ENCODE measurements around the gene THBS1.
A peak's percentile ranks its signal among the peaks of the same experiment; 100 is the strongest.

The THBS1 gene

GRCh38 chr15:39628546-39629257 lies 47.8 kb downstream of the THBS1 start:
- Histone ChIP-seq H3K4me1 (ENCODE audit: control insufficient read depth, insufficient read depth, low read length) (peaks cover 35% of the 10 kb centered on the region), H3K36me3 (ENCODE audit: insufficient read depth, low read length) (no peaks in the 10 kb centered on the region), H3K9ac (ENCODE audit: low read depth, low read length) (no peak overlapping the region), H3K4me3 (ENCODE audit: low read length) (no peak overlapping the region), H3K27me3 (ENCODE audit: control insufficient read depth, insufficient read depth, low read length) (no peaks in the 10 kb centered on the region), H3K4me2 (ENCODE audit: low read length) (no peak overlapping the region), H3K9me3 (replicated peaks; ENCODE audit: low read length) (no peaks in the 10 kb centered on the region)

GRCh38 chr15:39629371-39629770 lies 48.5 kb downstream of the THBS1 start:
- H3K9me3 ChIP-seq (replicated peaks; ENCODE audit: low read length): no peaks in the 10 kb centered on the region
- H3K4me1 ChIP-seq (ENCODE audit: control insufficient read depth, insufficient read depth, low read length): peaks cover 33% of the 10 kb centered on the region
- H3K36me3 ChIP-seq (ENCODE audit: insufficient read depth, low read length): no peaks in the 10 kb centered on the region
- H3K4me3 ChIP-seq (ENCODE audit: low read length): no peak overlapping the region
- H3K4me2 ChIP-seq (ENCODE audit: low read length): no peak overlapping the region
- no peaks in the 10 kb centered on the region for H3K27me3 ChIP-seq (ENCODE audit: control insufficient read depth, insufficient read depth, low read length)
- no peak overlapping the region for H3K9ac ChIP-seq (ENCODE audit: low read depth, low read length)

DNA sequence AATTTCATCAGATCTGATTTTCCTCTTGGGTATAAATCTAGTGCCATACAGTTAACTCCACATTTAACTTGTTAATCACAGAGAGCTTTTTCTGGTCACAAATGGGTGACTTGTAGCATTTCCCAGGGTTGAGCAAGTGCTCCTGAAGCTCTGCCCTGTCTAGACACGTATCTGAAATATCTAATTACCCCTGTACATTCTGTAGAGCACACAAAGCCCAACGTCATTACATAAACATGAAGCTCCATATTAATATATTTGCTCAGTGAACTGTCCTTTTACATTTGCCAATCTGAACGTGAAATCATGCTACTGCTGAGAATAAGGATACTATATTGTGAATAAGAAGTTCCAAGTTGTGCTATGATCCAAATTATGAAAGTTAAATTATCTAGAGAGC lies 49.0 kb downstream of the THBS1 start:
- Histone ChIP-seq H3K4me3 (ENCODE audit: low read length) (no peak overlapping the region), H3K9ac (ENCODE audit: low read depth, low read length) (no peak overlapping the region), H3K4me1 (ENCODE audit: control insufficient read depth, insufficient read depth, low read length) (peaks cover 27% of the 10 kb centered on the region), H3K27me3 (ENCODE audit: control insufficient read depth, insufficient read depth, low read length) (no peaks in the 10 kb centered on the region), H3K36me3 (ENCODE audit: insufficient read depth, low read length) (no peaks in the 10 kb centered on the region), H3K9me3 (replicated peaks; ENCODE audit: low read length) (no peaks in the 10 kb centered on the region), H3K4me2 (ENCODE audit: low read length) (no peak overlapping the region)

DNA sequence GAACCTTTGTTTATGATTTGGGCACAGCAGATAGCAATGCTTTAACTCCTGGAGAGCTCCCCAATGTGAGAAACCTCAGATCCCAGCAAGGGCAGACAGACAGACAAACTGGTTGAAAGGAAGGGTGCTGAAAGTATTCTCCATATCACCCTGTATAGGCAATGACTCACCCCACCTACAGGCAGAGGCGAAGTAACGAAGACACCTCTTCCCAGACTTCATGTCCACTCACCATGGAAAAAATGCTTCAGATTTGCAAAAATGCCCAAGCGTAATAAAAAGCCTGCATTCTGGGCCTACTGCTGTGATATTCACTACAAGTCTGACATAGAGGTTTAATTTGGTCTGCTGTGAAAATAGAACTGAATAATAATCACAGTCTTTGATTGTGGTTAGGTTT lies 50.5 kb downstream of the THBS1 start:
- H3K9ac ChIP-seq (ENCODE audit: low read depth, low read length): no peak overlapping the region
- H3K4me2 ChIP-seq (ENCODE audit: low read length): no peak overlapping the region
- no peaks in the 10 kb centered on the region for H3K9me3 ChIP-seq (replicated peaks; ENCODE audit: low read length)
- H3K4me1 ChIP-seq (ENCODE audit: control insufficient read depth, insufficient read depth, low read length): peaks cover 13% of the 10 kb centered on the region
- H3K4me3 ChIP-seq (ENCODE audit: low read length): no peak overlapping the region
- H3K36me3 ChIP-seq (ENCODE audit: insufficient read depth, low read length): no peaks in the 10 kb centered on the region
- no peaks in the 10 kb centered on the region for H3K27me3 ChIP-seq (ENCODE audit: control insufficient read depth, insufficient read depth, low read length)

GRCh38 chr15:39638041-39638440 lies 57.2 kb downstream of the THBS1 start:
- Histone ChIP-seq H3K4me2 (ENCODE audit: low read length) (no peak overlapping the region), H3K4me1 (ENCODE audit: control insufficient read depth, insufficient read depth, low read length) (peaks cover 19% of the 10 kb centered on the region), H3K36me3 (ENCODE audit: insufficient read depth, low read length) (no peaks in the 10 kb centered on the region), H3K9ac (ENCODE audit: low read depth, low read length) (no peak overlapping the region), H3K9me3 (replicated peaks; ENCODE audit: low read length) (no peaks in the 10 kb centered on the region), H3K27me3 (ENCODE audit: control insufficient read depth, insufficient read depth, low read length) (no peaks in the 10 kb centered on the region), H3K4me3 (ENCODE audit: low read length) (no peak overlapping the region)

- Histone ChIP-seq H3K36me3 (ENCODE audit: insufficient read depth, low read length) (no peaks in the 10 kb centered on the region), H3K9me3 (replicated peaks; ENCODE audit: low read length) (no peaks in the 10 kb centered on the region), H3K27me3 (ENCODE audit: control insufficient read depth, insufficient read depth, low read length) (no peaks in the 10 kb centered on the region), H3K4me1 (ENCODE audit: control insufficient read depth, insufficient read depth, low read length) (peaks cover 29% of the 10 kb centered on the region), H3K4me3 (ENCODE audit: low read length) (no peak overlapping the region), H3K4me2 (ENCODE audit: low read length) (no peak overlapping the region), H3K9ac (ENCODE audit: low read depth, low read length) (no peak overlapping the region)
Measured at GRCh38 chr15:39639037-39639436, 58.2 kb downstream of the THBS1 start.

DNA sequence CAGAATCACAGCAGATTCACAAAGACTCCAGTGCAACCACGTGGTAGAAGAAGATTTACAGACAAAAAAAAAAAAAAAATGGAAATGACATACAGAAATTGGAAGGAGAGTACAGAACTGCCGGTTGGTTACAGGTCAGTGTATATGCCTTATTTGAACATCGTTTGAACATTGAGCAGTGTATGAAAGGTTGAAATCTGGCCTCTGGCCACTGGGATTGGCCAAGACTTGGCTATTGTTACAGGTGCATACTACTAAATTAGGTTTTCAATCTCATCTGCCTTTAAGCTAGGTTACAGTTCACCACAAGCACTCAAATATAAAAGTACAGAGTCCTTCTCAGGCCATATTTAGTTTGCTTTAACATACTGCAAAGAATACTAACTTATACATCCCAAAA lies 59.8 kb downstream of the THBS1 start:
- no peaks in the 10 kb centered on the region for H3K27me3 ChIP-seq (ENCODE audit: control insufficient read depth, insufficient read depth, low read length)
- H3K36me3 ChIP-seq (ENCODE audit: insufficient read depth, low read length): no peaks in the 10 kb centered on the region
- no peaks in the 10 kb centered on the region for H3K9me3 ChIP-seq (replicated peaks; ENCODE audit: low read length)
- H3K4me3 ChIP-seq (ENCODE audit: low read length): no peak overlapping the region
- no peak overlapping the region for H3K9ac ChIP-seq (ENCODE audit: low read depth, low read length)
- H3K4me1 ChIP-seq (ENCODE audit: control insufficient read depth, insufficient read depth, low read length): peaks cover 38% of the 10 kb centered on the region
- H3K4me2 ChIP-seq (ENCODE audit: low read length): no peak overlapping the region

DNA sequence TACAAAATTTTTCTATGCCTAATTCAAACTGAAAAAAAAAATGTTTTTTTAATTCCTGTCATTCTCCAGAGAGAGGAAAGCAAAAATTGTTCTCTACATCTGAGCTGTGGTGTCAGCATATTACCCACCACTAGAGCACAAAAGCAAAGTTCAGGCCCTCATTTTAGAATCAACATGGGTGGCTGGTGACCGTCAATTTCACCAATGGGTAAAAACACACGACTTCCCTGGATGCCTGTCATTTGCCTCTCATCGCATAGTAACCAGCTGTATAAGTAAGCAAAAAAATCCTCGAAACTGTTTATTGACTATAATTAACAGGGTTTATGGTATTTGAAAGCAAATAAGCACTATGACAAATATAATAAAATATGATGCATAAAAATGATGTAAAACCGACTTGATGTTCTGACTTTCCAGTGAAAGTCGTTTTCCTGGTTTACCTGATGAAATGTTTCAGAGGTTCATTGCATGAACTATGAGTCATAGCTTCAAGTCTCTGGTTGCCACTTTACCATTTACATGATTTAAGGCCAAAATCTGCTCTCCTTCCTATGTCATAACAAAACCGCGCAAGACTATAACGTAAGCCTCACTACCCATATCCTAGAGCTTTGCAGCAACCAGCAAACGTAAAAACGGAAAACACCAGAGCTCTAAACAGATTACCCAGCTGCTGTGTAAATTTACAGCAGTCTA lies 60.5 kb downstream of the THBS1 start:
- Histone ChIP-seq H3K9ac (ENCODE audit: low read depth, low read length) (no peak overlapping the region), H3K9me3 (replicated peaks; ENCODE audit: low read length) (no peaks in the 10 kb centered on the region), H3K4me2 (ENCODE audit: low read length) (no peak overlapping the region), H3K36me3 (ENCODE audit: insufficient read depth, low read length) (no peaks in the 10 kb centered on the region), H3K4me1 (ENCODE audit: control insufficient read depth, insufficient read depth, low read length) (peaks cover 38% of the 10 kb centered on the region), H3K27me3 (ENCODE audit: control insufficient read depth, insufficient read depth, low read length) (no peaks in the 10 kb centered on the region), H3K4me3 (ENCODE audit: low read length) (no peak overlapping the region)

DNA sequence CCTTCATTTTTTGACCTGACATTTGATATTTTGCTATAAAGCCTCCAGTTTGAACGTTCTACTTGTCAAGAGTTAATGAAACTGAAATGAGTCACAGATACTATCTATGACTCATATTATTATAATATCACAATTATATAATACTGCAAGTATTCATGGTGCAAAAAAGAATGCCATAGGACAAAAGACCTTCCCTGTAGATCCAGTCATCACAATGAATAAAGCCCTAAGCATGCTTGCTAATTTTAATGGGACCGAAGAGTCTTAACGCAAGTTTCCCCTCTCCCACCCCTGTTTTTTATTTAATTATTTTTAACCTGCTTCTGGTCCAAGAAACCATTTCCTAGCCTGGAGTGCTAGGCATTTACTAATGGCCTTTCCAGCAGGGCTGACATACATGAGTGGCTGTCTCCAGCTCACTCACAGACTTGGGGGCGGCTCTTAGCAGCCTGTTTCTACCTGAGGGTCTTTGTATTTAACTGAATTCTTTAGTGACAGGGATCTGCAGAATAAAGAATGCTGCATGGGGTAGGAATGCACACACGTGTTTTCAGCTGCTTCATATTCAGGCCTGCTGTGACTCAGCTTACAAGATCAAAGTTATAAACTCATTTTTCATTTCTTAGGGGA lies 61.2 kb downstream of the THBS1 start:
- Histone ChIP-seq H3K9me3 (replicated peaks; ENCODE audit: low read length) (no peaks in the 10 kb centered on the region), H3K36me3 (ENCODE audit: insufficient read depth, low read length) (no peaks in the 10 kb centered on the region), H3K4me2 (ENCODE audit: low read length) (peak overlapping the region; percentile 45), H3K9ac (ENCODE audit: low read depth, low read length) (no peak overlapping the region), H3K4me3 (ENCODE audit: low read length) (peak overlapping the region; percentile 8), H3K4me1 (ENCODE audit: control insufficient read depth, insufficient read depth, low read length) (peaks cover 38% of the 10 kb centered on the region), H3K27me3 (ENCODE audit: control insufficient read depth, insufficient read depth, low read length) (no peaks in the 10 kb centered on the region)

DNA sequence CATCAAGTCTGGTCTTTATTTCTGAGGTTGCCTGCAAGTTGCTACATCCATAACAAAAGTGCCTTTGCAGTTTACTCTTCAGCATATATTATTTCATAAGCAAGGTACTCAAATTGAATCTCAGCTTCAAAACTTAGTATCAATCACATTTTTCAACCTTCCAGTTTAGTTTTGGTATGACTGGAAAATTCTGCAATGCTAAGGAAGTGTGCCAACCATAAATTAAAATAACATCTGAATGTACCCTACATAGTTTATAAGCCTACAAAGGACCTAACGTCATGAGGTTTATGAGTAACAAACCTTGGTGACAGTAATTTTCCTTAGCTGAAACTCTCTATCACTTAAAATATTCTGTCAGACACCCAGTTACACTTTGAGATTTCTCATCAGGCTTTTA lies 62.8 kb downstream of the THBS1 start:
- Histone ChIP-seq H3K27me3 (ENCODE audit: control insufficient read depth, insufficient read depth, low read length) (no peaks in the 10 kb centered on the region), H3K36me3 (ENCODE audit: insufficient read depth, low read length) (no peaks in the 10 kb centered on the region), H3K4me2 (ENCODE audit: low read length) (peak overlapping the region; percentile 26), H3K4me1 (ENCODE audit: control insufficient read depth, insufficient read depth, low read length) (peaks cover 38% of the 10 kb centered on the region), H3K9me3 (replicated peaks; ENCODE audit: low read length) (no peaks in the 10 kb centered on the region), H3K4me3 (ENCODE audit: low read length) (no peak overlapping the region), H3K9ac (ENCODE audit: low read depth, low read length) (no peak overlapping the region)

GRCh38 chr15:39644136-39644535 lies 63.3 kb downstream of the THBS1 start:
- H3K4me3 ChIP-seq (ENCODE audit: low read length): no peak overlapping the region
- H3K36me3 ChIP-seq (ENCODE audit: insufficient read depth, low read length): no peaks in the 10 kb centered on the region
- H3K9me3 ChIP-seq (replicated peaks; ENCODE audit: low read length): no peaks in the 10 kb centered on the region
- no peaks in the 10 kb centered on the region for H3K27me3 ChIP-seq (ENCODE audit: control insufficient read depth, insufficient read depth, low read length)
- H3K4me1 ChIP-seq (ENCODE audit: control insufficient read depth, insufficient read depth, low read length): peaks cover 38% of the 10 kb centered on the region
- H3K9ac ChIP-seq (ENCODE audit: low read depth, low read length): no peak overlapping the region
- H3K4me2 ChIP-seq (ENCODE audit: low read length): peak overlapping the region; percentile 26

Data from skeletal muscle satellite cell (primary cell).